Stimulated activated CD4-positive, alpha-beta T cell treated with anti-CD3 and anti-CD28 coated beads, TNF-alpha, amount 100 ng/mL, for 48 hours (primary cell): ENCODE results near the gene RBM25.
"Not testable (repeated sequence)": the region's sequence is repeated elsewhere in the genome, so short reads cannot be mapped to it uniquely, and the experiment has no call there.

Experiments used
- DNase-seq, 3 donors: peaks; one replicate each; pipeline ENCODE4 v3.0.0-alpha.2; 2020; ENCODE audit warnings: low read depth in 3 of 3

Gene RBM25

GRCh38 chr14:73168691-73169090, 110.4 kb downstream of the RBM25 start:
- DNase-seq, result no peak

GRCh38 chr14:73169855-73170254, 111.5 kb downstream of the RBM25 start:
- DNase-seq, result not testable (repeated sequence)

DNA sequence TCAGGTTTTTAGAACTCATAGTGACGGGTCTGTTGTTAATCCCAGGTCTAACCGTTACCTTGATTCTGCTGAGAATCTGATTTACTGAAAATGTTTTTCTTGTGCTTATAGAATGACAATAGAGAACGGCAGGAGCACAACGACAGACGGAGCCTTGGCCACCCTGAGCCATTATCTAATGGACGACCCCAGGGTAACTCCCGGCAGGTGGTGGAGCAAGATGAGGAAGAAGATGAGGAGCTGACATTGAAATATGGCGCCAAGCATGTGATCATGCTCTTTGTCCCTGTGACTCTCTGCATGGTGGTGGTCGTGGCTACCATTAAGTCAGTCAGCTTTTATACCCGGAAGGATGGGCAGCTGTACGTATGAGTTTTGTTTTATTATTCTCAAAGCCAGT, 112.4 kb downstream of the RBM25 start:
- no peak for DNase-seq

DNA sequence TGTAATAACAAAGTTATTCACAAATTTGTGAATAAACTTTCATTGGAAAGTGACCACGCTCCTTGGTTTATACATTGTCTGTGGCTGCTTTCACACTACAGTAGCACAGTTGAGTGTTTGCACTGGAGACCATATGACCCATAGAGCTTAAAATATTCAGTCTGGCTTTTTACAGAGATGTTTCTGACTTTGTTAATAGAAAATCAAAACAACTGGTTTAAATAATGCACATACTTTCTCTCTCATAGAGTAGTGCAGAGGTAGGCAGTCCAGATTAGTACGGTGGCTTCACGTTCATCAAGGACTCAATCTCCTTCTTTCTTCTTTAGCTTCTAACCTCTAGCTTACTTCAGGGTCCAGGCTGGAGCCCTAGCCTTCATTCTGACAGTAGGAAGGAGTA, 114.2 kb downstream of the RBM25 start:
- DNase-seq, result no peak

DNA sequence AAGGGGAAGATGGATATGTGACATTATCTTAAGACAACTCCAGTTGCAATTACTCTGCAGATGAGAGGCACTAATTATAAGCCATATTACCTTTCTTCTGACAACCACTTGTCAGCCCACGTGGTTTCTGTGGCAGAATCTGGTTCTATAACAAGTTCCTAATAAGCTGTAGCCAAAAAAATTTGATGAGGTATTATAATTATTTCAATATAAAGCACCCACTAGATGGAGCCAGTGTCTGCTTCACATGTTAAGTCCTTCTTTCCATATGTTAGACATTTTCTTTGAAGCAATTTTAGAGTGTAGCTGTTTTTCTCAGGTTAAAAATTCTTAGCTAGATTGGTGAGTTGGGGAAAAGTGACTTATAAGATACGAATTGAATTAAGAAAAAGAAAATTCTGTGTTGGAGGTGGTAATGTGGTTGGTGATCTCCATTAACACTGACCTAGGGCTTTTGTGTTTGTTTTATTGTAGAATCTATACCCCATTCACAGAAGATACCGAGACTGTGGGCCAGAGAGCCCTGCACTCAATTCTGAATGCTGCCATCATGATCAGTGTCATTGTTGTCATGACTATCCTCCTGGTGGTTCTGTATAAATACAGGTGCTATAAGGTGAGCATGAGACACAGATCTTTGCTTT, 114.9 kb downstream of the RBM25 start:
- DNase-seq, result no peak
